ENCODE measurements around the gene MARCHF9. TPM values are rescaled to one million over a fixed set of nuclear protein-coding genes. Genes with fewer than 3 reads are reported as not detected.

Gene MARCHF9
- total RNA-seq, 1 experiment from 2014 or later = 30.3 TPM

DNA sequence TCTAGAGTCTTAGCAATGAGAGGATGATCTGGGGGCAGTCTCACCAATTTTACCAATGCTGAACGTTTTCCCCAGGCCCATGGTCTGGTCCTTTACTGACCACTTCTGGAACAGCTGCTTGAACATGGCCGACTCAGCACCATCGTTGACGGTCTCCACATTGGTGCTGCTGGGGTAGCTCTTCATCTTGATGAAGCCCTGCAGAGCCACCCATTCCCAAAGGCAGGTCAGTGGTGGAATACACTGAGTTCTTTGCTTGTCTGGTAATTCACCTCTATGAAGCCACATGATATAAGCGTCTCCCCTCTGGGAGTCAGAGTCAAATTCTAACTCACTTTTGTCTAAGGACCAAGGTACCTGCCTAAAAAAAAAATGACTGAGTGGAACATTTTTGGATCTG is 53.4 kb downstream of the MARCHF9 start:
- no peak overlapping the region for H3K9ac ChIP-seq (ENCODE audit: low read length)
- H3K36me3 ChIP-seq (ENCODE audit: insufficient read depth, low read length) = no peaks in the 10 kb centered on the region
- no peaks in the 10 kb centered on the region for H3K9me2 ChIP-seq (replicated peaks; ENCODE audit: insufficient read depth, low read length)
- H3K9me3 ChIP-seq (ENCODE audit: low read length) = no peaks in the 10 kb centered on the region
- no peak overlapping the region for H3K4me2 ChIP-seq (ENCODE audit: low read depth, low read length, poor library complexity, severe bottlenecking)
- no peaks in the 10 kb centered on the region for H3K27me3 ChIP-seq (ENCODE audit: low read length)
- no peak overlapping the region for H3K27ac ChIP-seq (ENCODE audit: low read length)
- H2AFZ ChIP-seq (ENCODE audit: low read length) = no peak overlapping the region
- DNase-seq = no peak
- H4K20me1 ChIP-seq (ENCODE audit: insufficient read depth, low read depth, low read length) = no peaks in the 10 kb centered on the region
- no peak overlapping the region for H3K4me3 ChIP-seq (ENCODE audit: low read length)
- H3K79me2 ChIP-seq (ENCODE audit: low read length) = no peaks in the 10 kb centered on the region
- no peaks in the 10 kb centered on the region for H3K4me1 ChIP-seq (ENCODE audit: low read length)

GRCh38 chr12:57809425-57809824 is 54.5 kb downstream of the MARCHF9 start:
- Histone ChIP-seq H3K27ac (ENCODE audit: low read length) (no peak overlapping the region), H3K9me3 (ENCODE audit: low read length) (no peaks in the 10 kb centered on the region), H3K4me2 (ENCODE audit: low read depth, low read length, poor library complexity, severe bottlenecking) (no peak overlapping the region), H2AFZ (ENCODE audit: low read length) (no peak overlapping the region), H3K36me3 (ENCODE audit: insufficient read depth, low read length) (no peaks in the 10 kb centered on the region), H3K79me2 (ENCODE audit: low read length) (no peaks in the 10 kb centered on the region), H3K9ac (ENCODE audit: low read length) (no peak overlapping the region), H3K4me1 (ENCODE audit: low read length) (no peaks in the 10 kb centered on the region), H4K20me1 (ENCODE audit: insufficient read depth, low read depth, low read length) (no peaks in the 10 kb centered on the region), H3K4me3 (ENCODE audit: low read length) (no peak overlapping the region), H3K27me3 (ENCODE audit: low read length) (no peaks in the 10 kb centered on the region), H3K9me2 (replicated peaks; ENCODE audit: insufficient read depth, low read length) (no peaks in the 10 kb centered on the region)
- no peak for DNase-seq

Small RNA genes within 50 kb of the gene (small RNA-seq; reads per million reads assigned to genes)
- gene RNU6-1083P = not detected

Other genes with a start within 250 kb of the MARCHF9 start
- 54.3 and 73.3 TPM in 2 replicates for gene DDIT3, start 234.6 kb upstream of the MARCHF9 start, total RNA-seq (2014; rRNA removed; shearing (Covaris generic); ENCODE audit: low replicate concordance)
- 23.5 and 32.4 TPM in 2 replicates for gene MBD6, start 232.3 kb upstream of the MARCHF9 start, total RNA-seq (2014; rRNA removed; shearing (Covaris generic); ENCODE audit: low replicate concordance)
- gene DCTN2, start 207.9 kb upstream of the MARCHF9 start, total RNA-seq (2014; rRNA removed; shearing (Covaris generic); ENCODE audit: low replicate concordance) = 77.9 and 123 TPM in 2 replicates
- gene KIF5A, start 205.1 kb upstream of the MARCHF9 start, total RNA-seq (2014; rRNA removed; shearing (Covaris generic); ENCODE audit: low replicate concordance) = 21.5 and 24.0 TPM in 2 replicates
- gene PIP4K2C, start 163.9 kb upstream of the MARCHF9 start, total RNA-seq (2014; rRNA removed; shearing (Covaris generic); ENCODE audit: low replicate concordance) = 9.3 and 23.9 TPM in 2 replicates
- gene DTX3, start 150.3 kb upstream of the MARCHF9 start, total RNA-seq (2014; rRNA removed; shearing (Covaris generic); ENCODE audit: low replicate concordance) = 16.8 and 22.9 TPM in 2 replicates
- 0.87 TPM in 1 of 2 replicates, not detected in the other for gene ARHGEF25, start 143.7 kb upstream of the MARCHF9 start, total RNA-seq (2014; rRNA removed; shearing (Covaris generic); ENCODE audit: low replicate concordance)
- gene B4GALNT1, start 121.9 kb upstream of the MARCHF9 start, total RNA-seq (2014; rRNA removed; shearing (Covaris generic); ENCODE audit: low replicate concordance) = 0.58 and 0.63 TPM in 2 replicates
- 72.6 and 120 TPM in 2 replicates for gene OS9, start 61.0 kb upstream of the MARCHF9 start, total RNA-seq (2014; rRNA removed; shearing (Covaris generic); ENCODE audit: low replicate concordance)
- 6.7 and 12.0 TPM in 2 replicates for gene AGAP2, start 16.4 kb upstream of the MARCHF9 start, total RNA-seq (2014; rRNA removed; shearing (Covaris generic); ENCODE audit: low replicate concordance)
- gene TSPAN31, start 10.1 kb upstream of the MARCHF9 start, total RNA-seq (2014; rRNA removed; shearing (Covaris generic); ENCODE audit: low replicate concordance) = 33.3 and 42.7 TPM in 2 replicates
- 154 and 164 TPM in 2 replicates for gene CDK4, start 2.8 kb upstream of the MARCHF9 start, total RNA-seq (2014; rRNA removed; shearing (Covaris generic); ENCODE audit: low replicate concordance)
- gene CYP27B1, start 12.0 kb downstream of the MARCHF9 start, total RNA-seq (2014; rRNA removed; shearing (Covaris generic); ENCODE audit: low replicate concordance) = 0.86 and 3.5 TPM in 2 replicates
- gene METTL1, start 17.0 kb downstream of the MARCHF9 start, total RNA-seq (2014; rRNA removed; shearing (Covaris generic); ENCODE audit: low replicate concordance) = 11.9 and 17.4 TPM in 2 replicates
- gene EEF1AKMT3, start 17.5 kb downstream of the MARCHF9 start, total RNA-seq (2014; rRNA removed; shearing (Covaris generic); ENCODE audit: low replicate concordance) = 4.1 and 5.5 TPM in 2 replicates
- 40.7 and 57.1 TPM in 2 replicates for gene TSFM, start 27.7 kb downstream of the MARCHF9 start, total RNA-seq (2014; rRNA removed; shearing (Covaris generic); ENCODE audit: low replicate concordance)
- 1.7 TPM in 1 of 2 replicates, not detected in the other for gene AVIL, start 63.6 kb downstream of the MARCHF9 start, total RNA-seq (2014; rRNA removed; shearing (Covaris generic); ENCODE audit: low replicate concordance)
- gene CTDSP2, start 91.6 kb downstream of the MARCHF9 start, total RNA-seq (2014; rRNA removed; shearing (Covaris generic); ENCODE audit: low replicate concordance) = 10.9 and 14.2 TPM in 2 replicates
- gene ATP23, start 186.5 kb downstream of the MARCHF9 start, total RNA-seq (2014; rRNA removed; shearing (Covaris generic); ENCODE audit: low replicate concordance) = 13.1 and 36.3 TPM in 2 replicates